HG03342 (cell line): ENCODE results near the gene IQCH.

Source experiments
- ATAC-seq: cut with Tn5 transposase; IDR thresholded peaks from one replicate; pipeline ENCODE4 v1.9.1; 2021; ENCODE audit warnings: mild to moderate bottlenecking, moderate library complexity; ENCODE audit not compliant: unreplicated experiment

IQCH gene

GRCh38 chr15:67521783-67522568, 267.4 kb downstream of the IQCH start:
- ATAC-seq, result peak; percentile 15

- ATAC-seq, result no peak
These were observed 268.7 kb downstream of the IQCH start for GRCh38 chr15:67523330-67523729.

- no peak for ATAC-seq
These were observed 269.6 kb downstream of the IQCH start for GRCh38 chr15:67524235-67524634.

DNA sequence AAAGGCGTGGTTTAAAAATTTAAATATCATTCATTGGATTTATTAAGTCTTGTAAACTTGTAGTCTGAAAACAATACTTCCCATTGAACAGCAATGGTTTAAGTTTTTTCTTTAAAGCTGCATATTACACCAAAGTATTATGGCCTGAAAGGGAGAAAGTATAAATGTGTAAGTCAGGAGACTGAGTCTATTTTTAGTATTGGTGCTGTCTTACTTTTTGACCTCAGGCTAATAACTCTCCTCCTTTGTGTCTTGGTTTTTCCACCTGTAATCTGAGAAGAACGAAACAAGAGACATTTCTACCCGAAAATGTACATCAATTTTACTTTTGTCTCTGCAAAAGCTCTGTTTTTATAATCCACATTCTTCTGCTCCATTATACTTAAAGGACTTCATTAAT, 273.9 kb downstream of the IQCH start:
- ATAC-seq, result no peak

DNA sequence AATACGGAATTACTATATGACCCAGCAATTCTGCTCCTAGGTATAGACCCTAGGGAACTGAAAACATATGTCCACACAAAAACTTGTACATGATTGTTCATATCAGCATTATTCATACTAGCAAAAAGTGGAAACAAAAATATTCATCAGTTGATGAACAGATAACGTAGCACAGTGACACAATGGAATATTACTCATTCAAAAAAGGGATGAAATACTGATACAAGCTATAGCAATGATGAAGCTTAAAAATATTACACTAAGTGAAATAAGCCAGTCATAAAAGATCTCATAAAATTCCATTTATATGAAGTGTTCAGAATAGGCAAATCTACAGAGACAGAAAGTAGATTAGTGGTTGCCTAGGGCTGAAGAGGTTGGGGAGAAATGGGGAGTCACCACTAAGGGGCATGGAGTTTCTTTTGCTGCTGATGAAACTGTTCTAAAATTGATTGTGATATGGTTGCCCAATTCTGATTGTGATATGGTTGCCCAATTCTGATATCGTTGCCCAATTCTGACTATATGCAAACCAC, 276.9 kb downstream of the IQCH start:
- ATAC-seq, result no peak

- no peak for ATAC-seq
These were observed 279.3 kb downstream of the IQCH start for GRCh38 chr15:67533873-67534272.

- no peak for ATAC-seq
These were observed 279.8 kb downstream of the IQCH start for GRCh38 chr15:67534360-67534759.

GRCh38 chr15:67537771-67538170, 283.2 kb downstream of the IQCH start:
- ATAC-seq, result no peak

GRCh38 chr15:67542420-67543347, 288.1 kb downstream of the IQCH start, which contains the start of gene MAP2K5:
Gene MAP2K5, plus strand, starts transcription at chr15:67542703. Its CDS starts 633 bp downstream, at chr15:67543336.
- no peak for ATAC-seq

DNA sequence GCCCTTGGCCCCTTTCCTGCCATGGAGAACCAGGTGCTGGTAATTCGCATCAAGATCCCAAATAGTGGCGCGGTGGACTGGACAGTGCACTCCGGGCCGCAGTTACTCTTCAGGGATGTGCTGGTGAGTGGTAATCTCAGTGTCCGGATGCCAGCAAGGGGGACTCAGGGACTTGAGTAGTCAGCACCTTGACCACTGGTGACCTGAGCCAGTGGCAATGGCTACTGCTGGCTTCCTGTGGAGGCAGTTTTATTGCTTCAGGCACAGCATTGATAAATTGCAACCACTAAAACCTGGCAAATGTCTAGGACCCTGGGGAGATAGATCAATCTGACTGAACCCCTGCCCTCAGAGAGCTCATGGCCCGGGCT, 288.7 kb downstream of the IQCH start:
- ATAC-seq, result no peak

DNA sequence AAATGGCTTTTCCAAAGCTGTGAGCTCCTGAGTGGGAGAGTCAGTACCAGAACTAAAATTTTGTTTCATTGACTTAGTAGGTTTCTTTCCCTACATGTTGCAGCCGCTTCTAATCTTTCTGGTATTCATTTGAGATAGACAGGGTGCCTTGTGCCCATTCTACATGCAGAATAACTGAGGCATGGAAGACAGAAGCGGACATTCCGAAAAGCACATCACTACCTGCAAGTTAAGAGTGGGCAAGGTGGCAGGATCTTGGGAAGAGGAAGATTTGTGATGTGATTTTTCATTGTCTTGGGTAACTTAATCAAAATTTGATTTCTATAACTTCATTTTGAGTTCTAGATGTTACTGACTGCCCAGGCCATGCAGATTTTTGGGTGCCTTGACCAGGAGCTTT, 289.9 kb downstream of the IQCH start:
- ATAC-seq, result no peak

DNA sequence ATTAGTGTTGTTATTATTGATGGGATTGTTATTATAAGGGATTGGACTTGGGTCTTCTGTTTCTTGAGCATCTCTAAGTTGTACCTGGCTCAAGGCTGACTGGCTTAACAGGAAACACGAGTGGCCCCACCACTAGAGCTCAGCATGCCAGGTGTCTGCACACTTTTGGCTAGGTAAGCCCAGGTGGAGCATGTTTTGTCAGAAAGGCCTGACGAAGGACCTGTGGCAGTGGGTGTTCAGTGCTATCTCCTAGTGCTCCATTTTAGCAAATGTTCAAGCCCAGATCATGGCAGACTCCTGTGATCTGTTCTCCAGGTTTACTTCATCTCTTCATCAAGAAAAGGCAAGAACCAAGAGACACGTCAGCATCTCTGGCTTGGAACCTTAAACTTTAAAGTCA, 291.3 kb downstream of the IQCH start:
- no peak for ATAC-seq

DNA sequence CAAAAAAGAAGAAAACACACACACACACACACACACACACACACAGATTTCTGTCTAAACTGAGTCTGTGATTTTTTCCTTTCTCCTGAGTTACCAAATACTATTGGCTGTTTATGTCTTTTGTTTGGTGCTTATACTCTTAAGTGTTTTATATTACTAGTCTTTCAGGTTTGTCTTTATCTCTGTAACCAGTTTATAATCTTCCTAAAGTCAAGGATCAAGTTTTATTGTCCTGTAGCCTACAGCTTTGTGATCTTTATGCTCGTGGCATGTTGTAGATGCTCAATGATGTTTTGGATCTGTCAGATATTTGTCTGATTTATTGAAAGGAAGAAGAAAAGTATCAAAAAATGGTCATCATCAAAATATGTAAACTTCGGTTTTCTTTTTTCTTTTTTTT, 292.5 kb downstream of the IQCH start:
- ATAC-seq, result no peak

DNA sequence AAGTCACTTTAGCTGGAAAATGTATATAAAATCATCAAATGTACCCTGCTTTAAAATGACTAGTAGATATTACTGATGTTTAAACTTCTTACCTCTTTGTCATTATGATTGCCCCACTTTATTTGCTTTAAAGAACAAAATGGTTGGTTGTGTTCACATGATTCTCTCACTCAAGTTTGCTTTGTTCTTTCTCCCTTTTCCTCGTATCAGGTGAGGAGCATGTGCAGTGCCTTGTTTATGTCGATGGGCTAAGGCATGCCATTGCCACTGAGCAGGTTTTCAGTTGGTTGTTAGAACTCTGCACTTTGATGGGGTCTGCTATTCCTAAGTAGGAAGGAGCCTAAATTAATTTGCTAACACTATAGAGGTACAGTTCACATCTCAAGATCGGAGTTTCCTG, 293.2 kb downstream of the IQCH start:
- ATAC-seq, result no peak

- ATAC-seq, result no peak
These were observed 293.8 kb downstream of the IQCH start for GRCh38 chr15:67548236-67548852.

GRCh38 chr15:67548862-67549651, 294.5 kb downstream of the IQCH start:
- ATAC-seq, result no peak

DNA sequence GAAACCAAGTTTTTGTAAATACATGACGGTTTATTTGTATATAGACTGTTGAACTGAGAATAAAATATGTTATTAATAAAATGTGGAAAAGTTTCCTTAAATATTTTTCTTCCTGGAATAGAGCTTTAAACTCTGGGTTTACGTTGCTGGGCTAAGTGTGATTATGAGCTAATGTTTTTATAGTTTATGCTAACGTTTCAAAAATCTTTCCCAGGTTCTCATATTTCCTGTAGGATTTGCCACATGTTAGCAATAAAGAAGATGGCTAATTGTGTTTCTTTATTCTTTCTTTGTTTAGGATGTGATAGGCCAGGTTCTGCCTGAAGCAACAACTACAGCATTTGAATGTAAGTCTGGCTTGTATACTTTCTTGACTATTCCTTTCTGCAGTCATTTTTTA, 295.1 kb downstream of the IQCH start:
- ATAC-seq, result no peak

DNA sequence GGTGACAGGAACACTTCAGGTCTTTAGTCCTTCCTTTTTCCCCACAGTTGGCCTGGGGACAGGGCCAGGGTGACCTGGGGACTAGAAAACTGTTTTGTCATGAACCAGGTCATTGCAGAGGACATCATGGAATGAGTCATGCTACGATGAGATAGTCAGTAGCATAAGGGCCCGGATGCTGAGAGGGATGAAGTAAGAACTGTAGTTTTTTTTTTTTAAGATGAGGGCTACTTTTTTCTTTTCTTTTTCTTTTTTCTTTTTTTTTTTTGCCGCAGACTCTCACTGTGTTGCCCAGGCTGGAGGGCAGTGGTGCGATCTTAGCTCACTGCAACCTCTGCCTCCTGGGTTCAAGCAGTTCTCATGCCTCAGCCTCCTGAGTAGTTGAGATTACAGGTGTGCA, 295.9 kb downstream of the IQCH start:
- ATAC-seq, result no peak

DNA sequence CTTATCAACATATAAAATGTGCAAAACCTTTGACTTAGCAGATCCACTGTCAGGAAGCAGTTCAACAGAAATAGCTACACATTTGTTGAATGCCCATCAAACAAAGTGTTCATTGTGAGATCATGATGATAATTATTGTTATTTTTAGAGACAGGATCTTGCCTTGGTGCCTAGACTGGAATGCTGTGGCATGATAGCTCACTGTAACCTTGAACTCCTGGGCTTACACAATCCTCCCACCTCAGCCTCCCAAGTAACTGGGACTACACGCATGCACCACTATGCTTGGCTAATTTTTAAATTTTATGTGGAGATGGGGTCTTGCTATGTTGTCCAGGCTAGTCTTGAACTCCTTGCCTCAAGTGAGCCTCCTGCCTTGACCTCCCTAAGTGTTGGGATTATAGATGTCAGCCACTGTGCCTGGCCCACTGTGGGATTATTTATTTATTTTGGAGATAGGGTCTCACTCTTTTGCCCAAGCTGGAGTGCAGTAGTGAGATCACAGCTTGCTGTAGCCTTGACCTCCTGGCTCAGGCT, 296.7 kb downstream of the IQCH start:
- ATAC-seq, result no peak
